ENCODE results near the gene NEMP1. TPM values are rescaled to one million over a fixed set of nuclear protein-coding genes. Genes with fewer than 3 reads are reported as not detected.
A peak's percentile ranks its signal among the peaks of the same experiment; 100 is the strongest.

The NEMP1 gene
- total RNA-seq, 2 experiments from 2014 or later, result 76.1 to 80.6 TPM

DNA sequence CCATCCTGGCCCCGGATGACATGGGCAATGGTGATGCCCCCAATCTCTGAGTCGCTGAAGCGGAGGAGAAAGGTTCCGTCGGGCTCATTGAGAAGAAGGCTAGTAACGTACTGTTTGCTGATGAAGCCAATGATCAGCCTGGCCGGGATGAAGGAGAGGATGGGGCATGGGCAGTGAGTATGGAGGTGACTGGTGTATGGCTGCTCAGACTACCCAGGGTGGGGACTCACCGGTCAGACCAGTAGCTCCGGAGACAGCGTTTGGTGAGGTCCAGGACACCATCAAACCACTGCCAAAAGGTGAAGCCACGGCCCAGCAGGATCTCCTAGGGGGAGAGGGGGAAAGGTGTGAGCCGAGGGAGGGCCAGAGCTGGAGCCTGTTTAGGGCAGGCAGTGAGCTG is 21.2 kb upstream of the NEMP1 start:
- ATAC-seq, result no peak
- ChIA-PET CTCF (interaction anchor here (1.1 to 3.8 kb wide), 6 partner anchors 9 to 76 kb away, joined by 3 to 14 read pairs (median 8); partner anchors contain the start of gene STAT6), POLR2A (interaction anchor here (1.2 to 18.7 kb wide), 4 partner anchors 4 to 29 kb away, joined by 3 to 417 read pairs (median 216); partner anchors contain the start of genes LRP1, NAB2, NEMP1 and STAT6)
- Mint-ChIP-seq H3K27me3 (no peaks in the 10 kb centered on the region), H3K9me3 (no peaks in the 10 kb centered on the region), H3K4me1 (ENCODE audit: low read depth) (peaks cover 67% of the 10 kb centered on the region), H3K36me3 (ENCODE audit: low read depth) (peaks cover 64% of the 10 kb centered on the region), H3K27ac (peak overlapping the region; percentile 43), H3K4me3 (no peak overlapping the region)
- intact Hi-C loops (cut with micrococcal nuclease), result no loop called here
- TF ChIP-seq, protein P1, sequence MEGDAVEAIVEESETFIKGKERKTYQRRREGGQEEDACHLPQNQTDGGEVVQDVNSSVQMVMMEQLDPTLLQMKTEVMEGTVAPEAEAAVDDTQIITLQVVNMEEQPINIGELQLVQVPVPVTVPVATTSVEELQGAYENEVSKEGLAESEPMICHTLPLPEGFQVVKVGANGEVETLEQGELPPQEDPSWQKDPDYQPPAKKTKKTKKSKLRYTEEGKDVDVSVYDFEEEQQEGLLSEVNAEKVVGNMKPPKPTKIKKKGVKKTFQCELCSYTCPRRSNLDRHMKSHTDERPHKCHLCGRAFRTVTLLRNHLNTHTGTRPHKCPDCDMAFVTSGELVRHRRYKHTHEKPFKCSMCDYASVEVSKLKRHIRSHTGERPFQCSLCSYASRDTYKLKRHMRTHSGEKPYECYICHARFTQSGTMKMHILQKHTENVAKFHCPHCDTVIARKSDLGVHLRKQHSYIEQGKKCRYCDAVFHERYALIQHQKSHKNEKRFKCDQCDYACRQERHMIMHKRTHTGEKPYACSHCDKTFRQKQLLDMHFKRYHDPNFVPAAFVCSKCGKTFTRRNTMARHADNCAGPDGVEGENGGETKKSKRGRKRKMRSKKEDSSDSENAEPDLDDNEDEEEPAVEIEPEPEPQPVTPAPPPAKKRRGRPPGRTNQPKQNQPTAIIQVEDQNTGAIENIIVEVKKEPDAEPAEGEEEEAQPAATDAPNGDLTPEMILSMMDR (IDR thresholded peaks at IDR 0.05), result no peak
- no peak for DNase-seq

DNA sequence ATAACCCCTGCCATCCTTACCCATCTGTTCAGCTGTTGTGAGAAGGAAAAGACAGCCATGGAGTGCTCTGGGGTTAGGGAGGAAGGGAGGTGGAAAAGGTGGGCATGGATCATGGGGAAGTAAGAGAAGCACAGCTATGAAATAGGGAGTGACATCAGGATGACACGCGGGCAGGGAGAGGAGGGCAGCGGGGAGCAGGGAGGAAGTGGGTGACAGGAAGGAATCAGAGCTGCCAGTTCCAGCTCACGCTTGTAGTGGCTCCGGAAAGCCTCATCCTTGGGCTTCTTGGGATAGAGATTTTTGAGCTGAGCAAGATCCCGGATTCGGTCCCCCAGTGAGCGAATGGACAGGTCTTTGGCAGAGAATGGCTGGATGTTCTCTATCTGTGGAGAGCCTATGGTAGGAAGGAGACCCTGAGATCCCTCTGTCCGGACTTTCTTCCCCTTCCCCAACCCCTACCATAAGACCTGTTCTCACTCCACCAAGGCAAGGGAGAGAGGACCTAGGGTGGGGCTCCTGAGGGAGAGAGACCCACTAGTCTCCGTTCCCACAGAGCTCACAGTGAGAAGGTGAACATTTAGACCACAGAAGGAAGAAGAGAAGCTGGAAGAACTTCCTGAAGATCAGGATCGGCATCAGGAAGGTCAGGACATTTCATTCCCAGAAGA is 20.6 kb upstream of the NEMP1 start:
- POLR2A ChIA-PET, result interaction anchor here (0.9 to 18.7 kb wide), 8 partner anchors 4 to 358 kb away, joined by 3 to 417 read pairs (median 6); partner anchors contain the start of genes LRP1, NAB2, NEMP1 and STAT6
- CTCF ChIA-PET, result interaction anchor here (1.1 to 3.8 kb wide), 6 partner anchors 9 to 113 kb away, joined by 3 to 14 read pairs (median 8); partner anchors contain the start of gene STAT6
- Mint-ChIP-seq H3K4me1 (ENCODE audit: low read depth) (peaks cover 67% of the 10 kb centered on the region), H3K36me3 (ENCODE audit: low read depth) (peaks cover 63% of the 10 kb centered on the region), H3K27ac (peak overlapping the region; percentile 79), H3K27me3 (no peaks in the 10 kb centered on the region), H3K4me3 (no peak overlapping the region), H3K9me3 (no peaks in the 10 kb centered on the region)
- DNase-seq (no peak), ATAC-seq (no peak)
- intact Hi-C loops (cut with micrococcal nuclease), result no loop called here
- TF ChIP-seq, protein P1 (IDR thresholded peaks at IDR 0.05), result no peak

DNA sequence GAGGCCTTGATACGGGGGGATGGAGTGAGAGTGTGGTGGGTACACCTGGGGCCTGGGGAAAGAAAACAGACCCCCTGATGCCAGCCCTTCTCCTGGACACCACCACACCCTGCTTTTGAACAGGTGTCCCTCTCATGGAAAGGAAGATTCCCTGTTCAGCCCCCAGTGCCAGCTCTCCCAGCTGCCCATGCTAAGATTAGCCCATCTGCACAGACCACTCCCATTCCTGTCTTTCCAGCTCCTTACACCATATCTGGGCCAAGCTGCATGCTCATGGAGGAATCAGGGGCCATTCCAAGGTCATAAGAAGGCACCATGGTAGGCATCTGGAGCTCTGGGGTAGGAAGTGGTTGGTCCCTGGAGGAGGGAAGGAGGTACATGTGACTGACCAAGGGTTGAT is 20.0 kb upstream of the NEMP1 start:
- ChIA-PET CTCF (interaction anchor here (1.1 to 12.4 kb wide), 8 partner anchors 8 to 112 kb away, joined by 3 to 193 read pairs (median 10); partner anchors contain the start of gene STAT6), POLR2A (interaction anchor here (0.9 to 18.7 kb wide), 8 partner anchors 3 to 358 kb away, joined by 3 to 417 read pairs (median 6); partner anchors contain the start of genes LRP1, NAB2, NEMP1 and STAT6)
- no peaks in the 10 kb centered on the region for H3K9me3 Mint-ChIP-seq
- H3K36me3 Mint-ChIP-seq (ENCODE audit: low read depth), result peaks cover 60% of the 10 kb centered on the region
- H3K27ac Mint-ChIP-seq, result peak overlapping the region; percentile 79
- TF ChIP-seq, protein P1 (IDR thresholded peaks at IDR 0.05), result no peak
- peaks cover 68% of the 10 kb centered on the region for H3K4me1 Mint-ChIP-seq (ENCODE audit: low read depth)
- intact Hi-C loops (cut with micrococcal nuclease), result no loop called here
- ATAC-seq (no peak), DNase-seq (no peak)
- H3K4me3 Mint-ChIP-seq, result no peak overlapping the region
- H3K27me3 Mint-ChIP-seq, result no peaks in the 10 kb centered on the region

DNA sequence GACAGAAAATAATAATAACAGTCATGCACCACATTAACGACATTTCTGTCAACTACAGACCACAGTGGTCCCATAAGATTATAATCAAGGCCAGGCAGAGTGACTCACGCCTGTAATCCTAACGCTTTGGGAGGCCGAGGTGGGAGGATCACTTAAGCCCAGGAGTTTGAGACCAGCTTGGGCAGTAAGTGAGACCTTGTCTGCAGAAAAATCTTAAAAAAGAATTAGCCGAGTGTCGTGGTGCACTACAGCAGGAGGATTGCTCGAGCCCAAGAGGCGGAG is 18.9 kb upstream of the NEMP1 start:
- Mint-ChIP-seq H3K4me3 (no peak overlapping the region), H3K27me3 (no peaks in the 10 kb centered on the region), H3K9me3 (no peaks in the 10 kb centered on the region), H3K4me1 (ENCODE audit: low read depth) (peaks cover 72% of the 10 kb centered on the region), H3K27ac (peak overlapping the region; percentile 92), H3K36me3 (ENCODE audit: low read depth) (peaks cover 66% of the 10 kb centered on the region)
- ChIA-PET POLR2A (interaction anchor here (2.0 to 18.7 kb wide), 5 partner anchors 2 to 32 kb away, joined by 6 to 417 read pairs (median 155); partner anchors contain the start of genes NAB2, NEMP1 and STAT6), CTCF (interaction anchor here (1.1 to 12.4 kb wide), 5 partner anchors 11 to 116 kb away, joined by 3 to 193 read pairs (median 7); partner anchors contain the start of gene STAT6)
- intact Hi-C loops (cut with micrococcal nuclease), result no loop called here
- TF ChIP-seq, protein P1 (IDR thresholded peaks at IDR 0.05), result no peak
- ATAC-seq (no peak), DNase-seq (no peak)
